Activated CD4-positive, alpha-beta T cell treated with anti-CD3 and anti-CD28 coated beads for 1 hour (primary cell): ENCODE measurements around the gene FASN.

Experiments used
- DNase-seq: peaks from one replicate; pipeline ENCODE4 v3.0.0-alpha.2; 2020

The FASN gene

GRCh38 chr17:82086941-82087906 is 10.8 kb downstream of the FASN start:
- no peak for DNase-seq

GRCh38 chr17:82085931-82086764 is 11.9 kb downstream of the FASN start:
- no peak for DNase-seq

GRCh38 chr17:82085031-82085861 is 12.8 kb downstream of the FASN start:
- DNase-seq = no peak

GRCh38 chr17:82084373-82085030 is 13.5 kb downstream of the FASN start:
- no peak for DNase-seq

- no peak for DNase-seq
These were observed 14.3 kb downstream of the FASN start for GRCh38 chr17:82083533-82084359.

- DNase-seq = no peak
These were observed 15.0 kb downstream of the FASN start for GRCh38 chr17:82083009-82083408.

- no peak for DNase-seq
These were observed 15.6 kb downstream of the FASN start for GRCh38 chr17:82082456-82082855.

DNA sequence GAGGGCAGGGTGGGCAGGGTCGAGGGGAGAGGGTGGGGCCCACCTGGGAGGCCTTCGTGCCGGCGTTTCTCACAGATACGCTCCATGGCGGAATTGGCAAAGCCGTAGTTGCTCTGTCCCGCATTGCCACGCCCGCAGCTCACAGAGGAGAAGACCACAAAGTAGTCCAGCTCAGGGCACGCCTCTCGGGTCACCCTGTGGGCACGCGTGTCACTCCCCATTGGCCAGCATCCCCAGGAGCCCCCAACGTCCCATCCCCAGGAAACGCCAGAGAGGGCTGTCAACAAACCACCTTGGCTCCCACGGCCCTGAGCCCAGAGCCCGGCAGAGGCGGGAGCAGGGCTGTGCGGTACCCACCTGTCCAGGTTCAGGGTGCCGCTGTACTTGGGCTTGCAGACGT is 16.1 kb downstream of the FASN start:
- DNase-seq = no peak

GRCh38 chr17:82081546-82081945 is 16.5 kb downstream of the FASN start:
- no peak for DNase-seq

DNA sequence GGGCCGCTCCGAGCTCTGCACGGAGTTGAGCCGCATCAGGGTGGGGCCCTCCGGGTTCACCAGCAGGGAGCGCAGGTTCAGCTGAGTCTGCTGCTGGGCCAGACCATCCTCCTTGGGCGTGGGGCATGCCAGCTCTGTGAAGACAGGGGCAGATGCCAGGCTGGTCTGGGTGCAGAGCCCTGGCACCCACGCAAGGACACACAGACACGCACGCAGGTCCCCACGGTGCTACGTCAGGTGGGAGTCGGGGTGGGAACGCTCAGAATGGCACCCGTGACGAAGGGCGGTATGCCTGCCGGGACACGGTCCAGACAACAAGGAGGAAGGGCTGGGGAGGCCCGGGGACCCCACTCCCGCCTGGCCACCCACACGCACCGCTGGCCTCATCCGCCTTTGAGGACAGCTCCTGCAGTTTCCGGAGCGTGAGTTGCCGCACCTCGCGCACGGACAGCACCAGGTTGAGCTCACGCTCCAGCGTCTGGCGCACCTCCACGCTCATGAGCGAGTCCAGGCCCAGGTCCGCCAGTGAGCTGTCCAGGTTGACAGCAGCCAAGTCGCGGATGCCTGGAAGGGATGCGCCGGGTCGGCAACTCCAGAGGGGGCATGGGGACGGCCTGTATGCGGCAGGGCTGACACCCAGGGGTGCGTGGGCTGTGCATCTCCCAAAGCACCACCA is 17.1 kb downstream of the FASN start:
- DNase-seq = no peak

GRCh38 chr17:82080048-82080788 is 17.8 kb downstream of the FASN start:
- no peak for DNase-seq

GRCh38 chr17:82079001-82079677 is 18.9 kb downstream of the FASN start:
- DNase-seq = no peak

GRCh38 chr17:82078433-82078832 is 19.6 kb downstream of the FASN start:
- DNase-seq = no peak

GRCh38 chr17:82077617-82078358 is 20.2 kb downstream of the FASN start:
- DNase-seq = no peak

GRCh38 chr17:82076785-82077591 is 21.0 kb downstream of the FASN start:
- no peak for DNase-seq

DNA sequence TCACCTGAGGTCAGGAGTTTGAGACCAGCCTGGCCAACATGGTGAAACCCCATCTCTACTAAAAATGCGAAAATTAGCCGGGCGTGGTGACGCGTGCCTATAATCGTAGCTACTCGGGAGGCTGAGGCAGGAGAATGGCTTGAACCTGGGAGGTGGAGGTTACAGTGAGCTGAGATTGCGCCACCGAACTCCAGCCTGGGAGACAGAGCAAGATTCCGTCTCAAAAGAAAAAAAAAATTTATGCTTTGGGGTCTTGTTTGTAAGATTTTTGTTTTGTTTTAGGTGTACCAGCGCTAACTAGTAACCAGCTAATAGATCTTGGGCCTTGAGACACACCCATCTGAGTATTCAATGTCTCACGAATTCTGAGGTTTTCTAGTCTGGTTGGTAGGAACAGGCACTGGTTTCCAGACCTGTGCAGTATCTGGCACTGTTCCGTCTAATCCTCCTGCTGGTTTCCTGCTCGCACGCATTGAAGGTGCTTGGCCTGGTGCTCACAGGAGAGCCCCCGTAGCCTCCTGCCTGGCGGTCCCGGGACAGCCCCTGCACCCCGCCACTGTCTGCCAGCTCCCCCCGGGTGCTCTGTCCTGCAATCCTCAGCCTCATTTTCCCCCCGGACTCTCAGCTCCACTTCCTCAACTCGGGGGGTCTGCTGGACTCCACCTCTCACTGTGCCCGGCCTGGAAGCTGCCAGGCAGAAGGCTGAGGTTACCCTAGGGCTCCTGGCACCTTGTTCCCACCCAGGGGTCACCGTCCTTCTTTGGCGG is 21.8 kb downstream of the FASN start:
- DNase-seq = no peak

GRCh38 chr17:82073446-82073845 is 24.6 kb downstream of the FASN start:
- no peak for DNase-seq
